HG03432 (cell line): Measurements from ENCODE around the gene KRT20.
"Not testable (repeated sequence)": the region's sequence is repeated elsewhere in the genome, so short reads cannot be mapped to it uniquely, and the experiment has no call there.

Experiments used
- ATAC-seq: cut with Tn5 transposase; IDR thresholded peaks from one replicate; pipeline ENCODE4 v1.9.1; 2021; ENCODE audit warnings: mild to moderate bottlenecking, moderate library complexity; ENCODE audit not compliant: unreplicated experiment

KRT20 gene, protein sequence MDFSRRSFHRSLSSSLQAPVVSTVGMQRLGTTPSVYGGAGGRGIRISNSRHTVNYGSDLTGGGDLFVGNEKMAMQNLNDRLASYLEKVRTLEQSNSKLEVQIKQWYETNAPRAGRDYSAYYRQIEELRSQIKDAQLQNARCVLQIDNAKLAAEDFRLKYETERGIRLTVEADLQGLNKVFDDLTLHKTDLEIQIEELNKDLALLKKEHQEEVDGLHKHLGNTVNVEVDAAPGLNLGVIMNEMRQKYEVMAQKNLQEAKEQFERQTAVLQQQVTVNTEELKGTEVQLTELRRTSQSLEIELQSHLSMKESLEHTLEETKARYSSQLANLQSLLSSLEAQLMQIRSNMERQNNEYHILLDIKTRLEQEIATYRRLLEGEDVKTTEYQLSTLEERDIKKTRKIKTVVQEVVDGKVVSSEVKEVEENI

GRCh38 chr17:40884708-40885512 is at the start of gene KRT20:
KRT20 (minus strand) TSS chr17:40885242; CDS start chr17:40885185, 57 bp downstream.
- no peak for ATAC-seq

GRCh38 chr17:40932608-40933007 is 47.6 kb upstream of the KRT20 start:
- no peak for ATAC-seq

- ATAC-seq: no peak
Observed at GRCh38 chr17:40931311-40931710, 46.3 kb upstream of the KRT20 start.

GRCh38 chr17:40926341-40926740 is 41.3 kb upstream of the KRT20 start:
- ATAC-seq: no peak

DNA sequence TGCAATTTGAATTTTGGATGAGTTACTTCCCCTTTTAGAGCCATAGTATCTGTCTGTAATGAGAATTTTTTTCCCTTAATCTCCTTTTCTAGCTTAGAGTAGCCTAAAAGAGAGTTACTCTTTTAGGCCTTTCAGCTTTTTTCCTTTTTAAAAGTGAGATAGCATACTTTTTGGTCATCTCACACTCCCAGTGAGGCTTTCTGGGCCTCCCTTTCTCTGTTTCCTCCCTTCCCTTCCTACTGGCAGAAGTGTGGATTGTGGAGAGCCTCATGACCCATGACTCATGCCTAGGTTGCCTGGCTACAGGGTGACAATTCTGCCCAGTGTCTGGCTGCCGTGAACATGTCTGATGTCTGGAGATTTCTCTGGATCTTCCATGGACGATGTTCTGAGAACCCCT is 37.2 kb upstream of the KRT20 start:
- no peak for ATAC-seq

DNA sequence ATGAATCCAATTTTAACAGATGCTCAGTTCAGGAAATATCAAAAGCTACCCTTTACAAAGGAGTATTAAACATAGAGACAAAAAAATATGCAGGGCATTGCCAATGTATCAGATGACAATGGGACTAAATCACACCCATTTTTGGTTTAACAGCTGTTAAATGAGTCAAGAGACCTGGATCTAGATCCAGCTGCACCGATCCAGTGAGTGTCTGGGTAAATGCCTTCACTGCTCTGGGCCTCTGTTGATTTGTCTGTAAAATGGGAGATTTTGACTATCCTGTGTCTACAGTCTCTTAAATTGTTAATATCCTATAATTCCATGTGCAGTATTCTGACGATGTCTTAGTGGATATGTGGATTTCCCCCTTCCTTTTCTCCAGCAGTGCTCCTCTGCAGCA is 36.0 kb upstream of the KRT20 start:
- ATAC-seq: no peak

DNA sequence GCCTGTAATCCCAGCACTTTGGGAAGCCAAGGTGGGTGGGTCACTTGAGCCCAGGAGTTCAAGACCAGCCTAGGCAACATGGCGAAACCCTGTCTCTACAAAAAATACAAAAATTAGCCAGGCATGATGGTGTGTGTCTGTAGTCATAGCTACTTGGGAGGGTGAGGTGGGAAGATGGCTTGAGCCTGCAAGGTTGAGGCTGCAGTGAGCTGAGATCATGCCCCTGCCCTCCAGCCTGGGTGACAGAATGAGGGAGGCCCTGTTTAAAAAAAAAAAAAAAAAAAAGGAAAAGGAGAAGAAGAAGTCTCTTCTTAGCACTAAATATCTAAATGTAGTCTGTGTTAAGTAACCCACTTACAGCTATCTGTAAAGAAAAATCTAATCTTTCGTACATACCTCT is 32.1 kb upstream of the KRT20 start:
- not testable (repeated sequence) for ATAC-seq

DNA sequence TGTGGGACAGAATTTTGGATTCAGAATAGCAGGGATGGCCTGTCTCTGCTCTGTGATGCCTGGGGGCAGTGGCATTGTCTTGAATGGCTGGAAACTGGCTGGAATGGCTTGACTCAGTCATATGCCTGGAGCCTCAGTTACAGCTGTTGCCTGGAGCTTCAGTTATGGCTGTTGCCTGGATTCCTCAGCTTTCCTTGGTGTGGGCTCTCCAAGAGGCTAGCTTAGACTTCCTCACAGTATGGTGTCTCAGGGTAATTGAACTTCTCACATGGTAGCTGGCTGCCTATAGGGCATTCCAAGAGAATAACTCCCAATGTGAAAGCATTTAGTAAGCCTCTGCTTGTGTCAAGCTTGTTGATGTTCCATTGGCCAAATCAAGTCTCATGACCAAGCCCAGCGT is 31.3 kb upstream of the KRT20 start:
- no peak for ATAC-seq

DNA sequence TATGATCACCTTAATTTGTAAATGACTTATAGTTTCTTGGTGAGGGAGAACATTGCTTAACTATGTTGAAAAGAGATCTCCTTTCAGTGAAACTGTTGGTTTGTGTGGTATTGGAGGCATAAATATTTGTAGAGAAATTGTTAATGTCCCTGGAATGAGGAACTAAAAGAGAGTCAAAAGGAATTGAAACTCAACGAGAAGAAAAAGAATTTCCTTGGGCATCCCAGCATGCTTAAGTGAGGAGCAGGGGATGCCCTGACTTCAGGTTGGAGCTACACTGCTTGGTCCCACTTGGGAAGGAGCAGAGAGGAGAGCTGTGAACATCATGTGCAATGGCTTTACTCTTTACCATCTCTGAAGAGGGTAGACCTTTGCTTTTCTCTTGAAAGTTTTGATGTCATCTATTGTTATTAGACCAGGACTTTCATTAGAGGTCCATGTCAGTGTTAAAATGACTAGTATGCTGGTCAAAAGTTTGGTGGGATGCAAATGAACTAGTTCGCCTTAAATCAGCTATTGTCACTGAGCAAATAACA is 30.7 kb upstream of the KRT20 start:
- no peak for ATAC-seq

GRCh38 chr17:40915199-40915661 is 30.2 kb upstream of the KRT20 start:
- no peak for ATAC-seq

DNA sequence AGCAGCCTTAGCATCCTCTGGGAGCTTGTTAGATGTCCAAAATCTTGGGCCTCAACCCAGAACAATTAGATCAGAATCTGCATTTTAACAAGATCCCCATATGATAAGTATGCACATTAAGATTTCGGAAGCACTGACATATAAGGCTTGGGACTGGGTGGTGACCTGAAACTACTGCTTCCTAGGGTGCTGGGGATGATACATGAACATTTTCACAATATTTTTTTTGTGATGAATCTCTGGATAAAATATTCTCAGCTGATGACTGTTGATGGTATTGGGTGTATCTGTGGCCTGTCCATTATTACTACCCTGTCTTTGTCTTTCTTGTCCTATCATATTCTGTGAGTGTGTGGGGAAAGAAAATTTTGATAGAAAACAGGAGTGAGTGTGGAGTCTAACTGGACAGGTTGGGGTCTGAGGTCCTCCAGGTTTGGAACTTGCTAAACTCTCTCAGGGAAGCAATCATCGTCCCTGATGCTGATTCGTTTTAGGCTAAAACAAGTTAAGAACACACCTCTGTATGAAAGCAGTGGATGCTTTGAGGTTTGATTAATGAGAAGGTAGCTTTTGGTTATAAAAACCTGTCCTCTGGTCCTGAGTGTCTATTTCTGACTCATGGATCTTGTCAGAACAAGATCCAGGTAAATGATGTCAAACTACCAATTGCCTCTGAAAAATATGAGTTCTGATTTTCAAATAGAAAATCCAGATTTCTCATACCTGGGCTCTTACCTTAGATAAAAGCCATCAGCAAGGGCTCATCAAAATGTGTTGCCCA is 29.2 kb upstream of the KRT20 start:
- no peak for ATAC-seq

- no peak for ATAC-seq
Observed at GRCh38 chr17:40912486-40913210, 27.6 kb upstream of the KRT20 start.

GRCh38 chr17:40910441-40910841 is 25.4 kb upstream of the KRT20 start:
- no peak for ATAC-seq

DNA sequence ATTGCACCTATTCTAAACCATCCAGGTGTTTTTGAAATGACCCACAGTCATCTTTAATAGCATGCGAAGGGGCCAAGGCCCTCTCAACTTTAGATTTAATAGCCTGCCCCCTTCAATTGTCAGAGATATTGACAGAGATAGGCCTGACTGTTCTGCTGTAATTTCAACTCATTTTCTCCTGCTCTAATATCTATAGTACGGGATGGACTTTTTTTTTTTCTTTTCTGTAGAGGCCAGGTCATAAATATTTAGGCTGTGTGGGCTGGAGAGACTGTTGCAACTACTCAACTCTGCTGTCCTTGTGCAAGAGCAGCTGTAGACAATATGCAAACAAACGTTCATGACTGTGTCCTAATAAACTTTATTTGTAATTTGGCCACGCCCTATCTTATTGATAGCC is 24.7 kb upstream of the KRT20 start:
- ATAC-seq: no peak

DNA sequence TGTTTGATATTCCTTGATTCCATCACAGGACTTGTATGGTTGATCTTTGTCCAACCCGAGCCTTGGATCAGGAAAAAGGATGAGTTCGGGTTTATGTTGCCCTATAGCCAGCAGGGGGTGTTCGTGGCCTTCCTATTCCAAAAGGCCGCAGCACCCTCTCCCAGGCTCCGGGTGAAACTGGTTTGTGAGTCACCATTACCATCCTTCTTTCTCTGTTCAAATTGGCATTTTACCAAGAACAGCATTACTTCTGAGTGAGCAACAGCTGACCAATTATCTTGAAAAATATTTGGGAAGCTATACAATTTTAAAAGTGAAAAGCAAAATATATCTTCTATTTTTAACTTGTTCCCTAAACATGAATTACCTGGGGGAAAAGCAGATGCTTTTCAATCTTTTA is 24.3 kb upstream of the KRT20 start:
- ATAC-seq: no peak

GRCh38 chr17:40906613-40907012 is 21.6 kb upstream of the KRT20 start:
- ATAC-seq: no peak

DNA sequence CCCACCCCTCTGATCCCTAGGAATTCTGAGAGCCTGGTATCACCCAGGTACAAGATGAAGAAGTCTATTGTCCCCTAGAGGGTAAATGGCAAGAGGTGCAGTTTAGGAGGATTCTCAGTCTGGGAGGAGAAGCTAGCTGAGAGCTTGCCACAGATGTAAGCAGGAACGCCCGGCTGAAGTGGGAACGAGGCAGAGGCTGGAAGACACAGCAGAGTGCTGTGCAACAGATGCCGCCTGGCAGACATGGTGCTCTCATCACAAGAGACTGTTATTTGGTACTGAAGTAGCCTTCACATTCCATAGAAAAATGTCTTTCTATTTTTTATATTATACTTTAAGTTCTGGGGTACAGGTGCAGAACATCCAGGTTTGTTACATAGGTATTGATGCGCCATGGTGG is 20.3 kb upstream of the KRT20 start:
- no peak for ATAC-seq

- ATAC-seq: no peak
Observed at GRCh38 chr17:40903129-40903847, 18.2 kb upstream of the KRT20 start.

GRCh38 chr17:40902498-40902897 is 17.5 kb upstream of the KRT20 start:
- no peak for ATAC-seq
